HuH-7.5 (cell line): ENCODE measurements around the gene FBLN1.
"Not testable (repeated sequence)": the region's sequence is repeated elsewhere in the genome, so short reads cannot be mapped to it uniquely, and the experiment has no call there.

Source experiments
- DNase-seq: peaks from one replicate; pipeline ENCODE4 v3.0.0; 2011; ENCODE audit warnings: low spot score

The FBLN1 gene

DNA sequence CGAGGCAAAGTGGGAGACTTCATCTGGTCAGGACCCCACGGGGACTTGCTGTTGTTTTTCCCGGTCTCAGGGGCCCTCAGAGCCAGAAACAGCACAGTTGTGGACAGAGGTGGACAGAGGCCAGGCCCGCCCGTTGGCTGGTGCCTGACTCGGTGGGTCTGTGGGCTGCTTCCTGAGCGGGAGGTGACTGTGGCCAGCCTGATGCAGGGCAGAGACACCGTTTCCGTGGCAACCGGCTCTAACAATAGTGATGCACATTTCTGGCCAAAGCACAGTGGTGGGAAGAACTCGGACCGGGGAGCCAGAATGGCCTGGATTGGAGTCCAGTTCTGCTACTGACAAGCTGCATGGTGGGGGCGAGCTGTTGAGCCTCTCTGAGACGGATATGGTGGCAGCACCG, 110.3 kb downstream of the FBLN1 start:
- no peak for DNase-seq

DNA sequence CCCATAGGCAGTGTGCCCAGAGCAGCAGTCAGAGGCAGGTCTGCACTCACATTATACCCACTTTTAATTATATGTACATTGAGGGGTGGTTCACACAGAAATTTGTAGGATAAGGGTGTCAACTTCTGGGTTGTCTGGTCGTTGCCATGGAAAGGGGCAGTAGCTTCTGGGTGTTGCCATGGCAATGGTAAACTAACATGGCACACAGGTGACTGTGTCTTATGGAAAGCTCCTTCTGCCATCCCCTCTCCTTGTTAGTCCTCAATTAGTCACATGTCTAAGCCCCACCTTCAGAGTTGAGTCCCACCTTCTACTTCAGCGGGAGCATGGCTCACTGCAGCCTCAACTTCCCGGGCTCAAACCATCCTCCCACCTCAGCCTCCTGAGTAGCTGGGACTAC, 112.7 kb downstream of the FBLN1 start:
- DNase-seq = no peak

- DNase-seq = no peak
Measured at GRCh38 chr22:45616432-45616831, 113.7 kb downstream of the FBLN1 start.

DNA sequence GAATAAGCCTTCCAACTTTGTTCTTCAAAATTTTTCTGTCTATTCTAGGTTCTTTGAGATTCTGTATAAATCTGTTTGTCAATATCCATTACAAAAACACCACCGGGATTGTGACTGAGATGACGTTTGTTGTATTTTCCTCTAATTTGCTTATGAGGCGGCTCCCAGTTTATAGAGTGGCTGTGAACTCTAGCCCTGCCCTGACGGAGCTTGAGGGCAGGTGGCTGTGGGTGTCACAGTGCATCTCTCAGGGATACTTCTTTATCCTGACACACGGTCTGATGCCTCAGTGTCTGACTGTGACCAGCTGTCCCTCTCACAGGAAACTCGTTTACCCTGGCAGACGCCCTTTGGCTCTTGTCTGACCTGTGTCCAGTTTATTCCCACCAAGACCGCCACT, 115.3 kb downstream of the FBLN1 start:
- no peak for DNase-seq

GRCh38 chr22:45620706-45621105, 118.0 kb downstream of the FBLN1 start:
- no peak for DNase-seq

- no peak for DNase-seq
Measured at GRCh38 chr22:45621836-45622600, 119.3 kb downstream of the FBLN1 start.

DNA sequence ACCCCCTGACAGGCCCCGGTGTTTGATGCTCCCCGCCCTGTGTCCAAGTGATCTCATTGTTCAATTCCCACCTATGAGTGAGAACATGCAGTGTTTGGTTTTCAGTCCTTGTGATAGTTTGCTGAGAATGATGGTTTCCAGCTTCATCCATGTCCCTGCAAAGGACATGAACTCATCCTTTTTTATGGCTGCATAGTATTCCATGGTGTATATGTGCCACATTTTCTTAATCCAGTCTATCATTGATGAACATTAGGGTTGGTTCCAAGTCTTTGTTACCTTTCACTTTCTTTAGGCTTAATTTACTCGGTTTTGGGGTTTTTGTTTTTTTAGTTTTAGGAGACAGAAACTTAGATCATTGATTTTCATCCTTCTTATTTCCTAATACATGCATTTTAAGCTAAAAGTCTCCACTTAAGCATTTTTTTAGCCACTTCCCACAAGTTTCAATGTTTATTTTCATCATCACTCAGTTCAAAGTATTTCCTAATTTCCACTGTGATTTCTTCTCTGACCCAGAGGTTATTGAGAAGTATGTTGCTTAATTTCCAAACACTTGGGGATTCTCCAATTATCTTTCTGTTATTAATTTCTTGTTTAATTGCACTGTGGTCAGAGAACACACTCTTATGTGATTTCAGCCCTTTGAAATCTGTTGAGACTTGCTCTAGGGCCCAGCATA, 120.9 kb downstream of the FBLN1 start:
- DNase-seq = not testable (repeated sequence)

- DNase-seq = no peak
Measured at GRCh38 chr22:45626198-45626651, 123.5 kb downstream of the FBLN1 start.

DNA sequence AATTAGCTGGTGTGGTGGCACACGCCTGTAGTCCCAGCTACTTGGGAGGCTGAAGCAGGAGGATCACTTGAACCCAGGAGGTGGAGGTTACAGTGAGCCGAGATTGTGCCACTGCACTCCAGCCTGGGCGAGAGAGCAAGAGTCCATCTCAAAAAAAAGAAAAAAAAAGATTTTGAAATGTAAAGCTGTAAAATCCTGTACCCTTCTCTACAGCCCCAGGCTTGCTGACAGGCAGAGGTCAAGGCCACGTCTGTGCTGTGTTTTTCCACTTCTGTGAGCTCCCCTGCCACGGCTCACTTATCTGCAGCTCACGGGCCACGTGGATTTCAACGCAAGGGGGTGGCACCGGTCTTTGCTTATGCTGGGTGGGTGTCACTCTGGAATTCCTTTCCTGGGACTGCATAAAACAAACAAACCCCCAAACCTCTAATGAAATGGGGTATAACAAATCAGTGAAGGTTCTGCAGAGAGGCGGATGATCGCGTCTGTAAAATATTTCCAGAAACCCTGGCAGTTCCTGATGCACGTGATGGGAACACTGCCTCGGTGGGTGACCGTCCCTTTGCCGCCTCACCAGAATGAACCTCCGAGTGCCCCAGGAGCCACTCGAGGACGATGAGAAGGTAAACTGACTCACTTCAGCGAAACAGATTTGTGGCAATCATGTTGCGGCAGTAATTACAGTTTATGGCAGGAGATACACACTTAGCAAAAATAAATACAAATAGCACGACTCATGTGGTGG, 125.0 kb downstream of the FBLN1 start:
- DNase-seq = no peak

- no peak for DNase-seq
Measured at GRCh38 chr22:45628515-45628914, 125.8 kb downstream of the FBLN1 start.

DNA sequence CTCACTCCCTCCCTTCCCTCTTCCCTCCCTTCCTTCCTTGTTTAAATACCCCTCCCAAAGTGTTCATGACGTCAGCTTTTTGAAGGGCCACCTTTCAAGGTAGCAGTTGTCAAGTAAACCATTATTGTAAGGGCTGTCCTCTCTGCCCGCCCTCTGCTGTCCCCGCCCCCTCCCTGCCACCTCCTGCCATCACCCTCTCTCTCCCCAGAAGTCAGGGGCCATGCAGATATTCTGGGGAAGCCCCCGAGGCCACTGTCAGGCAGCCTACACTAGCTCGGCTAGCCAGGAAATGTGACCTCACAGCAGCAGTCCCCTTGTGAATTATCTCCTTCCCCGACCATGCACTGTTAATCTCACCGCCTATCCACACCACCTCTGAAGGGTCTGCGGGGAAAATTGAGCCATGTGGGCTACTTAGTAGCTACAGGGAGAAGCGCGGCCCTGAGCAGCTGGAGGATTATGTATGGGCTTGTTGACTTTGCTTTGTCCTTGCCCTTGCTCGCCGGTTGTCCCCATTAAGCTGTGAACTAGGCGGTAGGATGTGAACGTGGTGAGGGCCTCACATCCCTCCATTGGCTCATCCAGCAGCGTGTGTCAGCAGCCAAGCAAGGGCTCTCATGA, 126.9 kb downstream of the FBLN1 start:
- DNase-seq = no peak

DNA sequence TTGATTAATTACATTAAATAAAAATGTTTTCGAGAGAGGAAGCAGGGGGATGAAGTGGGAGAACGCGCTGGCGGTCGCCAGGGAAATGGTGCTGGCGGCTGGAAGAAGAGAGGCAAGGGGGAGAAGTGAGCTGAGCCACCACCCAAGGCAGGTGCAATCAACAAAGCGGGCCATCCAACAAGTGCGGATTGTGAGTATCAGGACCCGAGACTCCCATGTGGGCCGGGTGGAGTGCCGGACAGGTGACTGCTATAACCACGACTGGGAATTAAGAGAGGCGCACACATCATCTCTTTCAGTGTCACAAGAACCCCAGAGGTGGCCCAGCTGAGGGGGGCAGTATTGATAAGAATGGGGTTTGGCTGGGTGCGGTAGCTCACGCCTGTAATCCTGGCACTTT, 127.8 kb downstream of the FBLN1 start:
- DNase-seq = no peak

- no peak for DNase-seq
Measured at GRCh38 chr22:45631140-45631840, 128.6 kb downstream of the FBLN1 start.

- DNase-seq = no peak
Measured at GRCh38 chr22:45631841-45632238, 129.2 kb downstream of the FBLN1 start.

- DNase-seq = no peak
Measured at GRCh38 chr22:45632791-45633515, 130.3 kb downstream of the FBLN1 start.

DNA sequence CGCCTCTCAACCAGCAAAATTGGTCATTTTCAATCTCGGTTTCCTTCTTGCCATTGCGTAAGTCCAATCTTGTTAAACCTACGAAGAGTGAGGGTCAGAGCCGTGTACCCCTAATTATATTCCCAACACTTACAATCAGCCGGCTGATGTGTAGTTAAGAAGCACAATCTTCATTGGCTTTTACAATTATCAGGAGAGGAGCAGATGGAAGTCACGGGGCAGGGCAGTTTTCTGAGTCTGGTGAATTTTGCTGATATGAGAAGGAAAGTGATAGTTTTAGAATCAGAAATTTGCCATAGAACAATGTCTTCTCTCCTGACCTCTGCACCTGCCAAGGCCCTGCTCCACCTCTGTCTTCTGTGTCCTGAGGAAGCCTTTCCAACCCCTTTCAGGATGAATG, 134.0 kb downstream of the FBLN1 start:
- no peak for DNase-seq

DNA sequence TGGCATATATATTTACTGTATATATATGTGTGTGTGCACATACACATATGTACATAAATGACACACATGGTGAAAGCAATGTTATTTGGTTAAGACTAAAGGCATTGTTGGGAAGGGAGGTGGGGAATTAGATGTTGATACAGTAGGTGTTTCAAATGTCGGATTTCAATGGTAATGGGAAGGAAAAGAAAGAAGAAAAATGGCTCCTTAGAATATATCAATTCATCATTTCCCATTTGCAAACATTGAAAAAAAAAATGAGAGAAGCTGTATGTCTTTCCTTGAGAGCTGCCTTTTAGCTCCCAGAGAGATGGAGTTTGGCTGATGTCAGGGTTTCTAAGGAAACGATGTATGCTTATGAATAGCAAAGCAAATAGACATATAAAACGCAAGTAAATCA, 135.5 kb downstream of the FBLN1 start:
- no peak for DNase-seq

DNA sequence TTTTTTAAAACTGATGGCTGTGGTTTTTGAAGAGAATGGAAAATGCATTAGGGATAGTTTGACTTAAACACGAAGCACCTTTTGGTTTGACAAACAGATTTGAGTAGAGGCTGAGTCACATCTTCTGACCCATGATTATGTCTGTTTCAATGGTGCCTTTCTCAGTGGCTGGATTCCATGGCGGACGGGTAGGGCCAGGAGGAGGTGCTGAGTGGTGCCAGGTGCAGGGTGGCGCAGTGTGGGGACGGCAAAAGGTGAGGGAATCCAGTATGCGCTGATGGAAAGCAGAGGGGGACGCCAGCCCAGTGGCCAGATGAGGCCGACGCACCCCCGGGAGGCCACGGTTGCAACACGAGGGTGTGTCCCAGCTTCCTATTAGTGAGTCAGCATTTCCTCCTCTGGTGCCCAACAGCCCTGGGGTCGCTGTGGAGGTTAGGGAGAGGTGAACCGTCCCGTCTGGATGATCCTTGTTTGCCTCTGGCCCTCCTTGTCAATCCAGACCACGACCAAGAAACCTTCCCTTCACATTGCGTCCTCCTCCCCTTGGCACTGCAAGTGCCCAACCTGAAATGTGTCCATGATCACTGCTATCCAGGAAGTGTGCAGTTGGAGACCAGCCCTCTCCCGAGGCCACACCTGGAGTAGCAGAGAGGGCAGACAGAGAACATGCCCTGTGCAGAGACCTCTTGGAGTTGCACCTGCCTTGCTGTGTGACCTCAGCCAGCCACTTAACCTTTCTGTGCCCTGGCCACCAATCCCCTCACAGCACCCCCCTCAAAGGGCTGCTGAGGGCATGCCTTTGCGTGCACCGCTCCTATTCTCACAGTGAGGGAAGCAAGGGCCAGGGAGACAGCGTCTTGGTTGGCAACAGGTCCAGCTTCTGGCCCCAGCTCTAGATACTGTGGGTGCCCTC, 136.4 kb downstream of the FBLN1 start:
- peak; percentile 43 for DNase-seq

DNA sequence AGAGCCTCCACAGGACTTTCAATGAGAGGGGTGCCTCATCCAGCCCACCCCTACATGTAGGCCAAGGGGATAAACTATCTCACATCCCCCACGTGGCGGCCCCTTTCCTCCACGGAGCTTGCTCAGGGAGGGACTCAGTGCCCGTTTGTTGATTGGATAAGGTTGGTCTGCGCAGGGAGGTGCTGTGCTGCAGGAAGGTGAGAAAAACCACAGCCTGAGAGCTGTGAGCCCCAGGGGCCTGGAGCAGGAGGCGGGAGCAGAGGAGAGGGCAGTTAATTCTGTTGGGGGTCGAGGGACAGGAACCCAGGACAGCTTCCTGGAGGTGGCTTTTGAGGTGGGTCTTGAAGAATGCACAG, 137.0 kb downstream of the FBLN1 start:
- DNase-seq = no peak

GRCh38 chr22:45640291-45640940, 137.7 kb downstream of the FBLN1 start:
- no peak for DNase-seq
